ENCODE measurements around the gene PA2G4. TPM values are rescaled to one million over a fixed set of nuclear protein-coding genes. Genes with fewer than 3 reads are reported as not detected.

PA2G4 gene
- total and polyA plus RNA-seq, 10 of the 15 experiments (the other 5 are each of a cell fraction or from before 2014, with no cell fraction given), result 148 to 514 (median 406) TPM

DNA sequence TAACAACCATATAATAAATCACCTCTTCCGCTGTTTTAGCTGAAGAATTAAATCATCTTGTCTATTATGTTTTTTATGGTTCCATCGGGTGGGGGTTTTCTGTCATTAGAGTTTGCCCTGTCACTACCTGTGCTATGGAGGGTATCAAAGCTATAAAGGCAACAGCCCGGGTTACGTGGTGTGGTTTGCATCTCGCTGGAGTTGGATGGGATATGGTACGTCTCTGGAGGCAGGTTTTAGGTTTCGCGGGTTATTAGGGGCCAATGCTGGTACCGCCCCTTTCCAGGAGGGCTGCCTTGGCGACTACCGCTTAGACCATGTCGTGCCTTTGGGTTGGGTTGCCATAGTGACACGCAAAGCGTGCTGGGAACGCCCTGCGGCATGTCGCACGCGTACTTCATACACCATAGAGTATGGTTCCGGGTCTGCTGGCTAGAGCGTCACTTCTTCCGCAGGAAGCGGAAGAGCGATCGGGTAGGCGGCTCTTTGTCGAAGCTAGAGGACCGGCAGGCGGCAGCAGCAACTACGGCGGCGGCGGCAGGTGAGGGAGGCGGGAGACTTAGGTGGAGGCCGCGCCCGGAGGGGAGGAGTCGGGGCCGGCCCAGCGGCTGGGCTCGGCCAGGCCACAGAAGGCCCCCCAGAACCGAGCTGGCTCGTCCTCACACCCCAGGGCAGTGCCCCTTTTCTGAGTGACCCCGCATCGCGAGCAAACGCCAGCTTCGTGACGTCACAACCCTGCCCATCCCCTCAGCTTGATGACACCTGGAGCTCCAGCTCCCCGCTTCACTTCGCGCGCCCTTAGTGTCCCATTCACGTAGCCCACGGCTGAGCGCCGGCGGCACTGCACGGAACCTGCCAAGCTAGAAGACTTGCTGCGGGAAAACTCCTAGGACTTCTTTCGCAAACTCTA lies 13.7 kb downstream of the PA2G4 start, which contains the start of gene ZC3H10 (continued):
- TF ChIP-seq EP300 (IDR thresholded peaks at IDR 0.05; ENCODE audit: borderline replicate concordance in 1 of 2, control insufficient read depth in 1 of 2, low read depth in 2 of 2, low read length in 2 of 2), result no peak
- TF ChIP-seq BCL11A (IDR thresholded peaks at IDR 0.05; ENCODE audit: low read depth, low read length), result peak; percentile 92
- TF ChIP-seq FOXM1 (IDR thresholded peaks at IDR 0.05; ENCODE audit: low read depth, low read length), result peak; percentile 86
- no peak for TF ChIP-seq WRNIP1 (IDR thresholded peaks at IDR 0.05; ENCODE audit: borderline replicate concordance, low read depth, low read length)
- TF ChIP-seq SIN3A (IDR thresholded peaks at IDR 0.05; ENCODE audit: low read depth, low read length), result peak; percentile 94
- no peak for TF ChIP-seq KDM1A (IDR thresholded peaks at IDR 0.05; ENCODE audit: borderline replicate concordance)
- TF ChIP-seq MEF2A (IDR thresholded peaks at IDR 0.05; ENCODE audit: insufficient read depth, low read depth, low read length), result peak; percentile 84
- TF ChIP-seq, protein P1, sequence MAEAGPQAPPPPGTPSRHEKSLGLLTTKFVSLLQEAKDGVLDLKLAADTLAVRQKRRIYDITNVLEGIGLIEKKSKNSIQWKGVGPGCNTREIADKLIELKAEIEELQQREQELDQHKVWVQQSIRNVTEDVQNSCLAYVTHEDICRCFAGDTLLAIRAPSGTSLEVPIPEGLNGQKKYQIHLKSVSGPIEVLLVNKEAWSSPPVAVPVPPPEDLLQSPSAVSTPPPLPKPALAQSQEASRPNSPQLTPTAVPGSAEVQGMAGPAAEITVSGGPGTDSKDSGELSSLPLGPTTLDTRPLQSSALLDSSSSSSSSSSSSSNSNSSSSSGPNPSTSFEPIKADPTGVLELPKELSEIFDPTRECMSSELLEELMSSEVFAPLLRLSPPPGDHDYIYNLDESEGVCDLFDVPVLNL (IDR thresholded peaks at IDR 0.05; ENCODE audit: low read depth, low read length), result peak; percentile 84
